Stimulated activated CD4-positive, alpha-beta T cell treated with anti-CD3 and anti-CD28 coated beads, Interleukin-12 subunit alpha, Interleukin-12 subunit beta, amount 100 ng/mL, for 4 hours (primary cell): ENCODE results near the gene VSIG8.

ENCODE experiments used
- DNase-seq: peaks from one replicate; pipeline ENCODE4 v3.0.0-alpha.2; 2020

The VSIG8 gene

DNA sequence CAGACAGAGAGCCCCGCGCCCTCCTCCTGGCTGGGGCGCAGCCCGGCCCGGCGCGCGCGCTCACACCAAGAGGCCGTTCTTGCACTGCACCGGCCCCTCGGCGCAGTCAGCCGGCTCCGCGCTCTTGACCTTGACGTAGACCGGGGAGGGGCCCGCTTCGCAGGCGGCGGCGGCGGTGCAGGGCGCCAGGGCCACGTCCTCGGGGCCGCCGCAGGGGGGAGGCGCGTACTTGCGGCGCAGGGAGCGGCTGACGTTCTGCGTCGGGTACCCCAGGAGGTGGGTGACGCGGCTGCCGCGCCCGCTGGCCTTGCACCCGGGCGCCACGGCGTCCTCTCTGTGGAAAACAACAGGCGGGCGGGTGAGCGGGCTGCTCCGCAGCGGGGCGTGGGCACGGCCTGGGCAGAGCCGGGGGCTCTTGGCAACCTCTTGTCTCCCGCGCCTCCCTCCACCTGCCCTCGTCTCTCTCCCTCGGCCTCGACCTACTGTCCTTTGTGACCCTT, 7.7 kb downstream of the VSIG8 start:
- peak; percentile 70 for DNase-seq

GRCh38 chr1:159854116-159854692, 8.3 kb downstream of the VSIG8 start:
- DNase-seq: peak; percentile 20

- DNase-seq: no peak
Measured at GRCh38 chr1:159853417-159854115, 8.9 kb downstream of the VSIG8 start.

DNA sequence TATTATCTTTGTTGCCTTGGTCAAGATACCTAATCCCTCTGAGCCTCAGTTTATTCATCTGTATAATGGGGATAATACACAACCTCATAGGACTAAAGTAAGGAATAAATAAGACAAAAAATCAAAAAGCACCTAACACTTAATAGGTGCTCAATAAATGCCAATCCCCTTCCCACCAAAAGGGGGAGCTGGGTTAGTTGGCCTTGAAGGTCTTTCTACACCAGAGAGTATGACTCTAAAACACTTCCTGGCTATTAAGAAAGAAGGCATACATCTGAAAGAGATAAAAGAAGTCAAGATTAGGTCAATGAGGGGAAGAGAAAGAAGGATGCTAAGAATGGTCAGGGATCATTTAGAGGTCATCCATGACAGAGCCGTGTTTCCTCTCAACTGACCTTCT, 11.1 kb downstream of the VSIG8 start:
- no peak for DNase-seq

GRCh38 chr1:159849626-159850366, 12.7 kb downstream of the VSIG8 start:
- no peak for DNase-seq

DNA sequence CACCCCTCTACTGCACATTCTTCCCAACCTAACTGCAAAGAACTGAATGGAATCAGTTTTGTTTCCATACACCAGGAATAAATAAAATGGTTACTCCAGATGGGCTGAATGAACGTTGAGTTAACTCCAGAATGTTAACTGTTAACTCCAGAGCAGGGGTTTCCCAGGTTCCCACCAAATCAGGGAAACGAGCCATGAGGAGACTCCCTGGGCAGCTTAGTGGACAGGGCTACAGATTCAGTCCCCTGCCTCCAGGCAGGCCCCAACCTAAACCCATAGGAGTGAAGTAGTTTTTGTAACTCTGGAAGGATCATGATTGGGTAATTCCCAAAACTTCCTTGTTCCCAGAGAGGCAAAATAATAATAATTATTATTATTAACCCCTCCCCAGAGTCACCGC, 14.1 kb downstream of the VSIG8 start:
- DNase-seq: no peak

GRCh38 chr1:159847231-159847630, 15.2 kb downstream of the VSIG8 start:
- no peak for DNase-seq

GRCh38 chr1:159845751-159846629, 16.5 kb downstream of the VSIG8 start:
- no peak for DNase-seq

DNA sequence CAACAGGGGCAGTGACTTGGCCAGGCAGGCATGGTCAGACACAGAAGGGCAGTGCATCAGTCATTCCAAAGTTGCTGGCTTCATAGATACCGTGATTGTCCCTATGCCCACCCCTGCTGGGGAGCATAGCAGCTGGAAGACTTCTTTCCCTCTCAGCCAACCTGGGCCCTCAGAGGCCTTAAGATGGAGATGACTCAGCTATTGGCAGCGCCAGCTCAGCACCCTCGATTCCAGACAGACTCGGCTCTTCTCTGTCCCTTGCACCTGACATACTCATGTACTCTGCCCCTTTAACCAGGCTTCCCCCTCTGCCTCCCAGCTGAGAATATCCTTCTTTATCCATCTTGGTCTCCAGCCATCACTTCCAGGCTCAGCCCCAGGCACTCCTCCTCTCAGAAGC, 19.0 kb downstream of the VSIG8 start:
- no peak for DNase-seq

GRCh38 chr1:159841749-159842148, 20.7 kb downstream of the VSIG8 start:
- DNase-seq: no peak

DNA sequence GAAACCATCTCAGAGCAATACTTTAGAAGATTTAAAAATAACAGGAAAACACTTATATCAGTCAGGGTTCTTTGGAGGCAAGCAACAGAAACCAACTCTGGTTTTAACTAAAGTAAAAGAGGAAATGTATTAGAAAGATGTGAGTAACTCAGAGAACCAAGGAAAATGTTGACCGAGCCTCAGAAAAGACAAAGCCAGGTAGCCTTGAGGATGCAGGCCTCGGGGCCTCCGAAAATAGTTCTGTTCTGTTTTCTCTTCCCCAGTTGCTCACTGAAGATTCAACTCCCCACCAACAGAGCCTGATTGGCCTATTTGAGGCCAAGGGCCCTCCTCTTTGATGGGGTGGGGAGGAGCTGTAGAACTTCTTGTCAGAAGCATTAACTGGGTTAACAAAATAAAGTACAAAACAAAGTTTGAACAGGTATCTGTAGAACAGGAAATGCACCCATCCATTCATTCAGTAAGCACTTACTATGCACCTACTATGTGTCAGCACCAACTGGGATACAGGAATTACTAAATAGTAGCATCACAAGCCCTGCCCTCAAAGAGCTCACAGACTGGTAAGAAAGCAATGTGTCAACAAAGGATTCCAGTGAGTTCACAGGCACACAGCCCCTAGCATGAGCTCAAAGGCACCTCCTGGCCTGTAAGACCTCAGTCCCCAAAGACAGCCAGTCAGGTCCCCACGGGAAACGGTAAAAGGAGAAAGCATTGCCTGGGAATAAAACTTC, 23.2 kb downstream of the VSIG8 start:
- no peak for DNase-seq

- DNase-seq: no peak
Measured at GRCh38 chr1:159838715-159839114, 23.7 kb downstream of the VSIG8 start.

- no peak for DNase-seq
Measured at GRCh38 chr1:159835862-159836525, 26.5 kb downstream of the VSIG8 start.

- DNase-seq: no peak
Measured at GRCh38 chr1:159835356-159835755, 27.1 kb downstream of the VSIG8 start.

GRCh38 chr1:159832309-159832708, 30.1 kb downstream of the VSIG8 start:
- no peak for DNase-seq

DNA sequence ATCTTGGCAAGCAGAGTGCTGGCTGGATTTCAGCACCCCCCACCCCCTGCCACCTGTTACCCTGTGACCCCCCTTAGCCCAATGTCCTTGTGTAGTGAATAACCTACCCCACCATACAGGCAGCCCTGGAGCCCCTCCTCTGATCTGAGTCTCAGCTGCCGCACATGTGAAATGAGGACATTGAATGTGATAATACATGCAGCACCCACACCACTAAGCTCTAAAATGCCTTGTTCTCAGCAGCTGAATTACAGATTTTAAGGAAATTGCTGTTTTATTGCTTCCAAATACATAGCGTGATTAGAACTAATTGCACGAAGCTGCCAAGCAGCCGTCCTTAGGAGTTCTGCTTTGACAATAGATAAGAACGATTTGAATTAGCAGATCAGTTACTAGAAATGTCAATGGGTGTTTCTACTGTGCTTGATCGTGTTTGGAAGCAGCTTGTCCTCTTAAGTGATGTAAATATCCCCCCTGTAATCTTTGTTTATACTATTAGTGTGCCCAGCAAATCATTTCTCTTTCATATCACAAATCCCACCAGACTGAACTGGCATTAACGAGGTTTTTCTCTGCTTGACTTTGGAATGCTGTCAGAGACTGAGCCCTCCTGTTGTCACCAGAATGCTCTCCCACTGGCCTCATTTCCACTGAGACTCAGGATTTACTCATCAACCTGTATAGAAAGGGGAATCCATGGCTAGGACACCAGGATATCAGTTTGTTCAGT, 30.9 kb downstream of the VSIG8 start:
- no peak for DNase-seq

- no peak for DNase-seq
Measured at GRCh38 chr1:159830722-159831121, 31.7 kb downstream of the VSIG8 start.

DNA sequence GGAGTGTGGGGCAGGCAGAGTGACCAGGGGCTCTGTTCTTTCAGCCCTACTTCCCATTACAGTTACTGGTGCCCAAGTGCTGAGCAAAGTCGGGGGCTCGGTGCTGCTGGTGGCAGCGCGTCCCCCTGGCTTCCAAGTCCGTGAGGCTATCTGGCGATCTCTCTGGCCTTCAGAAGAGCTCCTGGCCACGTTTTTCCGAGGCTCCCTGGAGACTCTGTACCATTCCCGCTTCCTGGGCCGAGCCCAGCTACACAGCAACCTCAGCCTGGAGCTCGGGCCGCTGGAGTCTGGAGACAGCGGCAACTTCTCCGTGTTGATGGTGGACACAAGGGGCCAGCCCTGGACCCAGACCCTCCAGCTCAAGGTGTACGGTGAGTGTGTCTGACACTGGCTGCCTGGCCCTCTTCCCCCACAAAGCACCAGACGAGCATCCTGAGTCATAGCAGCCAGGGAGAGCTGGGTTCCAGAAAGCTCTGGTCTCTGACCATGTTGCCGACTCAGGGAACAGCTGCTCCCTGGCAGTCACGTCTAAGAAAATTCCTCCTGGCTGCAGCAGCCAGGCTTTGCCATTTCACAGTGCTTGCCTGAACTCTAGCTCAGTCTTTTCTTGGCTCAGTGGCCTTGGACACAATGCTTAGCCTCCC, 32.5 kb downstream of the VSIG8 start:
- no peak for DNase-seq

- DNase-seq: no peak
Measured at GRCh38 chr1:159829273-159829634, 33.2 kb downstream of the VSIG8 start.

DNA sequence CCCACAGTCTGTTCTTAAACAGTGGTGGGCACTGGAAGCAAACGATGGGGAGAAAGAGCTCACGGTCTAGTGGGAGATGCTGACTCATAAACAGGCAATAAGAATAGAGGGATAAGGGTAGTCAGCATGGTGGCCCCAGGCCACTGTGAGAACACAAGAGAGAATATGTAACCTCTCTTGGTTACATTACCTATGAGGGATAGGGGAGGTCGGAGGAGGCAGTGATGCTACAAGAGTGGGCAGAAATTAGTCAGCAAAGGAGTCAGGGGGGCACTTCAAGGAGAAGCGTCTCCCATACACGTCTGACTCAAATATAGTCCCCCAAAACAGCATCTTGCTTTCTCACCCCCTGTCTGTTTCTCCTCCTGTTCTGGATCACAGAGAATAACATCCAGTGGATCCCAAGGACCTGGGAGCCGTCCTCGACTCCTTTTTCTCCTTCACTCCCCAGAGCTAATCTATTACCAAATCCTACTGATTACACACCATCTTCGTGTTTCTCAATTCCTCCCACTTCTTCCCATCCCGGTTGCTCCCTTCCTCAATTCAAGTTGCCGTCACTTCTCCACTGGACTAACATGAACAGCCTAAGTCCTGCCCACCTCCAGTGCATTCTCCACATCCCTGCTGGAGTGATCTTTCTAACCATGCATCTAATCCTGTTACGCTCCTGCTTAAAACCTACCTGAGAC, 33.7 kb downstream of the VSIG8 start:
- no peak for DNase-seq
